Trophoblast cell (in vitro differentiated cells and primary cell): Measurements from ENCODE around the gene KIAA1328.

Source experiments
- DNase-seq, 2 donors: peaks; one replicate each; pipeline ENCODE4 v3.0.0-alpha.2; 2016
- H2AFZ ChIP-seq: 2 replicates; pipeline ENCODE4 v1.6.1; 2013; ENCODE audit warnings: low read length, moderate library complexity, mild to moderate bottlenecking; ENCODE audit not compliant: insufficient read depth, poor library complexity
- H2AK5ac ChIP-seq: 2 replicates; pipeline ENCODE4 v1.6.1; 2013; ENCODE audit warnings: mild to moderate bottlenecking, low read length
- H2BK120ac ChIP-seq: 2 replicates; pipeline ENCODE4 v1.6.1; 2013; ENCODE audit warnings: low read length, mild to moderate bottlenecking, moderate library complexity; ENCODE audit not compliant: insufficient read depth, poor library complexity
- H2BK12ac ChIP-seq: 2 replicates; pipeline ENCODE4 v1.6.1; 2013; ENCODE audit warnings: mild to moderate bottlenecking, low read length, moderate library complexity
- H2BK5ac ChIP-seq: 2 replicates; pipeline ENCODE4 v1.6.1; 2013; ENCODE audit warnings: low read length, low read depth, moderate library complexity, mild to moderate bottlenecking; ENCODE audit not compliant: poor library complexity
- H3K14ac ChIP-seq: 2 replicates; pipeline ENCODE4 v1.6.1; 2013; ENCODE audit warnings: mild to moderate bottlenecking, low read length
- H3K18ac ChIP-seq: 2 replicates; pipeline ENCODE4 v1.6.1; 2013; ENCODE audit warnings: mild to moderate bottlenecking, low read length
- H3K23ac ChIP-seq: 2 replicates; pipeline ENCODE4 v1.6.1; 2013; ENCODE audit warnings: low read length
- H3K27ac ChIP-seq: 2 replicates; pipeline ENCODE4 v1.5.1; 2013; ENCODE audit warnings: low read depth, mild to moderate bottlenecking, inconsistent platforms, low read length, moderate library complexity
- H3K27me3 ChIP-seq: 2 replicates; pipeline ENCODE4 v1.6.1; 2013; ENCODE audit warnings: inconsistent platforms, mild to moderate bottlenecking, low read length, moderate library complexity; ENCODE audit not compliant: insufficient read depth
- H3K36me3 ChIP-seq, 2 experiments: 1 replicate in 1 of 2; 2 replicates in 1 of 2; pipeline ENCODE4 v1.6.1; 2013; ENCODE audit warnings: low read length in 2 of 2, mild to moderate bottlenecking in 2 of 2, moderate library complexity in 1 of 2; ENCODE audit not compliant: insufficient read depth in 2 of 2, control insufficient read depth in 1 of 2
- H3K4ac ChIP-seq: 2 replicates; pipeline ENCODE4 v1.6.1; 2013; ENCODE audit warnings: low read depth, mild to moderate bottlenecking, low read length, moderate library complexity
- H3K4me1 ChIP-seq, 2 experiments: 1 replicate in 1 of 2; 2 replicates in 1 of 2; pipeline ENCODE4 v1.6.1; 2013; ENCODE audit warnings: low read length in 2 of 2, mild to moderate bottlenecking in 2 of 2, moderate library complexity in 1 of 2; ENCODE audit not compliant: insufficient read depth in 2 of 2, control insufficient read depth in 1 of 2
- H3K4me2 ChIP-seq: 2 replicates; pipeline ENCODE4 v1.6.1; 2013; ENCODE audit warnings: inconsistent platforms, mild to moderate bottlenecking, low read length, moderate library complexity
- H3K4me3 ChIP-seq: 2 replicates; pipeline ENCODE4 v1.5.1; 2013; ENCODE audit warnings: mild to moderate bottlenecking, low read depth, low read length, inconsistent platforms
- H3K79me1 ChIP-seq: one replicate; pipeline ENCODE4 v1.6.1; 2013; ENCODE audit warnings: low read length
- H3K79me2 ChIP-seq: 2 replicates; pipeline ENCODE4 v1.6.1; 2013; ENCODE audit warnings: low read length, mild to moderate bottlenecking; ENCODE audit not compliant: control insufficient read depth, insufficient read depth, poor library complexity
- H3K9ac ChIP-seq: 2 replicates; pipeline ENCODE4 v1.6.1; 2013; ENCODE audit warnings: mild to moderate bottlenecking, low read length
- H3K9me3 ChIP-seq: 2 replicates; pipeline ENCODE4 v1.6.1; 2013; ENCODE audit warnings: low read depth, mild to moderate bottlenecking, control low read depth, inconsistent platforms, low read length; ENCODE audit not compliant: insufficient read depth
- H4K12ac ChIP-seq: 2 replicates; pipeline ENCODE4 v1.6.1; 2013; ENCODE audit warnings: low read depth, mild to moderate bottlenecking, low read length, moderate library complexity
- H4K8ac ChIP-seq: 2 replicates; pipeline ENCODE4 v1.6.1; 2013; ENCODE audit warnings: low read depth, mild to moderate bottlenecking, low read length, moderate library complexity
- H4K91ac ChIP-seq: one replicate; pipeline ENCODE4 v1.6.1; 2013; ENCODE audit warnings: low read depth, mild to moderate bottlenecking, low read length, moderate library complexity
- WGBS: extraction: QIAGEN DNeasy Blood & Tissue Kit; methylation state at CpG from one replicate; pipeline ENCODE4 v1.1.7; 2013; ENCODE audit warnings: missing lambda C conversion rate; ENCODE audit not compliant: insufficient read length, insufficient coverage; ENCODE audit errors: extremely low coverage; 5-methylcytosine and 5-hydroxymethylcytosine counted together

KIAA1328 gene

GRCh38 chr18:37176621-37176934 is 347.7 kb downstream of the KIAA1328 start:
- H2BK5ac ChIP-seq = no peak overlapping the region
- DNase-seq = peak in 1 of 2 donors; percentile 14
- no peak overlapping the region for H3K23ac ChIP-seq

GRCh38 chr18:37179384-37179783 is 350.5 kb downstream of the KIAA1328 start:
- Histone ChIP-seq H3K79me2 (no peaks in the 10 kb centered on the region), H3K4me2 (no peak overlapping the region), H2BK120ac (no peak overlapping the region)

More at GRCh38 chr18:37176621-37176934, 347.7 kb downstream of the KIAA1328 start:
- Histone ChIP-seq H3K4me2 (no peak overlapping the region), H3K36me3 (no peaks in the 10 kb centered on the region), H3K4me1 (peaks cover 2 to 3% of the 10 kb centered on the region in 2 experiments), H3K4me3 (no peak overlapping the region), H2BK120ac (no peak overlapping the region), H3K27me3 (no peaks in the 10 kb centered on the region), H3K79me1 (no peaks in the 10 kb centered on the region), H3K9ac (no peak overlapping the region), H4K12ac (no peak overlapping the region), H3K14ac (no peak overlapping the region), H3K18ac (no peak overlapping the region), H2AK5ac (no peak overlapping the region), H2BK12ac (no peak overlapping the region), H2AFZ (no peak overlapping the region), H3K4ac (no peak overlapping the region), H3K79me2 (no peaks in the 10 kb centered on the region), H3K9me3 (no peaks in the 10 kb centered on the region), H4K91ac (no peak overlapping the region), H3K27ac (no peak overlapping the region), H4K8ac (no peak overlapping the region)

GRCh38 chr18:37180086-37180485 is 351.2 kb downstream of the KIAA1328 start:
- WGBS = no CpG with 5 or more reads among the region's 5 CpGs

More at GRCh38 chr18:37179384-37179783, 350.5 kb downstream of the KIAA1328 start:
- no peak overlapping the region for H3K4ac ChIP-seq
- no peak overlapping the region for H3K9ac ChIP-seq
- no peak overlapping the region for H4K12ac ChIP-seq
- no peak overlapping the region for H4K91ac ChIP-seq
- H3K4me1 ChIP-seq = peaks cover 2 to 3% of the 10 kb centered on the region in 2 experiments
- no peak for DNase-seq
- H3K27ac ChIP-seq = no peak overlapping the region
- no peak overlapping the region for H2AK5ac ChIP-seq
- H3K79me1 ChIP-seq = no peaks in the 10 kb centered on the region
- H3K27me3 ChIP-seq = no peaks in the 10 kb centered on the region
- no peak overlapping the region for H2BK5ac ChIP-seq
- no peak overlapping the region for H4K8ac ChIP-seq
- H3K14ac ChIP-seq = no peak overlapping the region
- no peak overlapping the region for H2BK12ac ChIP-seq
- H3K4me3 ChIP-seq = no peak overlapping the region
- H3K9me3 ChIP-seq = no peaks in the 10 kb centered on the region
- H3K36me3 ChIP-seq = no peaks in the 10 kb centered on the region
- no peak overlapping the region for H3K23ac ChIP-seq
- no peak overlapping the region for H2AFZ ChIP-seq
- no peak overlapping the region for H3K18ac ChIP-seq

GRCh38 chr18:37182340-37183135 is 353.6 kb downstream of the KIAA1328 start:
- Histone ChIP-seq H3K27ac (no peak overlapping the region), H3K27me3 (no peaks in the 10 kb centered on the region), H3K4ac (no peak overlapping the region), H2AK5ac (no peak overlapping the region), H3K4me1 (no peaks in the 10 kb centered on the region), H3K9ac (no peak overlapping the region), H3K79me2 (no peaks in the 10 kb centered on the region), H4K8ac (no peak overlapping the region), H2BK12ac (no peak overlapping the region), H2BK5ac (no peak overlapping the region), H3K4me2 (no peak overlapping the region), H2BK120ac (no peak overlapping the region), H3K14ac (no peak overlapping the region), H3K36me3 (no peaks in the 10 kb centered on the region), H3K4me3 (no peak overlapping the region), H3K79me1 (no peaks in the 10 kb centered on the region), H4K91ac (no peak overlapping the region), H3K23ac (no peak overlapping the region), H4K12ac (no peak overlapping the region), H3K9me3 (no peaks in the 10 kb centered on the region), H2AFZ (no peak overlapping the region), H3K18ac (no peak overlapping the region)
- no CpG with 5 or more reads among the region's 1 CpG for WGBS
- no peak for DNase-seq

More at GRCh38 chr18:37180086-37180485, 351.2 kb downstream of the KIAA1328 start:
- Histone ChIP-seq H2BK5ac (no peak overlapping the region), H3K9me3 (no peaks in the 10 kb centered on the region), H3K4me2 (no peak overlapping the region), H3K14ac (no peak overlapping the region), H3K9ac (no peak overlapping the region), H3K18ac (no peak overlapping the region), H2AK5ac (no peak overlapping the region), H4K91ac (no peak overlapping the region), H3K79me1 (no peaks in the 10 kb centered on the region), H4K8ac (no peak overlapping the region), H4K12ac (no peak overlapping the region), H3K4me1 (peaks cover 2 to 3% of the 10 kb centered on the region in 2 experiments), H3K4ac (no peak overlapping the region), H3K36me3 (no peaks in the 10 kb centered on the region), H3K27me3 (no peaks in the 10 kb centered on the region), H3K27ac (no peak overlapping the region), H2BK120ac (no peak overlapping the region), H2BK12ac (no peak overlapping the region), H3K79me2 (no peaks in the 10 kb centered on the region), H3K23ac (no peak overlapping the region), H3K4me3 (no peak overlapping the region), H2AFZ (no peak overlapping the region)
- DNase-seq = no peak
